ENCODE data around the gene RAB10. TPM values are rescaled to one million over a fixed set of nuclear protein-coding genes. Genes with fewer than 3 reads are reported as not detected.

Gene RAB10
- total and polyA plus RNA-seq, 2 experiments from 2014 or later = 102 to 143 TPM

DNA sequence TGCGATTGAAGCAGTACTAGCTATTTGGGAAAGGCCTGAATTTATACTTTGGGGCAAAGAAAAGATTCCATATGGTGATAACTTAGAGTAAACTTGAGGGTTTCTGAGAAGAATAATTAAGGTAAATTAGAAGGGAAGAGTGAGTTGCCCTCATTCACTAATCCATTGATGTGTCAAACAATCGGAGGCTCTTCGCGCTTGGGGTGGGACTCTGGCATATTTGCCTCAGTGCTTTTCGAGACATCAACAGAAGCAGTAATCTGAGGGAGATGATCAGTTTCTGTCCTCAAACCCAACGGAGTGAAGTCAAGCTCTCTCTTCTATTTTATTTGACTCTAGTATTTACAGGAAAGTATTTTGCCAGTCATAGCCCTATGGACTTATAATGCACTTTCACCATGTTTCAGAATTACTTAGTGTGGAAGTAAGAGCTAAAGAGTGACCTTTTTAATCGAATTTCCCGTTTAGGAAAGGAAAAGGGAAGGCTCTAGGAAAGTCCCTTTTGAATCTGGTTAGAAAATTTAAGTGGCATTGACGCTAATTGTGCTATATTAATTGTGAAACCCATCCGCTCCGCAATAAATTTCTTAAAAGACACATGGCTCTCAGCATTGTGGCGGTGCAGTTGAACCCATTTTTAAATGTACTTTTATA, 1.3 kb downstream of the RAB10 start:
- Histone ChIP-seq H3K27ac (ENCODE audit: low read depth) (peak overlapping the region; percentile 99; the same call in 1 of the 2 replicates), H3F3A (replicated peaks; ENCODE audit: low read depth) (peaks cover 3% of the 10 kb centered on the region; the same call in 1 of the 2 replicates), H3K27me3 (ENCODE audit: insufficient read depth) (peaks cover 3% of the 10 kb centered on the region; the same call in 1 of the 2 replicates), H3K4me2 (peak overlapping the region; percentile 92), H3K4me3 (peak overlapping the region; percentile 84), H3K4me1 (ENCODE audit: insufficient read depth) (peaks cover 14% of the 10 kb centered on the region), H3K36me3 (ENCODE audit: insufficient read depth) (no peaks in the 10 kb centered on the region), H3K9me2 (ENCODE audit: insufficient read depth) (no peaks in the 10 kb centered on the region), H2AFZ (no peak overlapping the region), H4K20me1 (replicated peaks; ENCODE audit: insufficient read depth) (peaks cover 51% of the 10 kb centered on the region), H3K79me2 (replicated peaks; ENCODE audit: insufficient read depth) (peaks cover 61% of the 10 kb centered on the region)
- Mint-ChIP-seq H3K4me1 (peaks cover 11% of the 10 kb centered on the region), H3K9me3 (peaks cover 4% of the 10 kb centered on the region; the same call in 1 of the 3 replicates), H3K4me3 (peak overlapping the region; percentile 94), H3K36me3 (ENCODE audit: low read depth) (peaks cover 30% of the 10 kb centered on the region), H3K27ac (peak overlapping the region; percentile 95), H3K27me3 (ENCODE audit: insufficient read depth, low read depth, poor library complexity) (peaks cover 5% of the 10 kb centered on the region)
- DNase-seq (ENCODE audit: low spot score) (no peak), ATAC-seq (no peak)
- TF ChIP-seq EZH2 (IDR thresholded peaks at IDR 0.05; ENCODE audit: low read depth, unreplicated experiment) (no peak), ZNF114 (CRISPR knock-in tag; IDR thresholded peaks at IDR 0.05) (no peak), POLR2AphosphoS5 (IDR thresholded peaks at IDR 0.05; ENCODE audit: low read depth) (no peak), NANOG (IDR thresholded peaks at IDR 0.05; ENCODE audit: borderline replicate concordance) (no peak)
- TF ChIP-seq, protein P1, sequence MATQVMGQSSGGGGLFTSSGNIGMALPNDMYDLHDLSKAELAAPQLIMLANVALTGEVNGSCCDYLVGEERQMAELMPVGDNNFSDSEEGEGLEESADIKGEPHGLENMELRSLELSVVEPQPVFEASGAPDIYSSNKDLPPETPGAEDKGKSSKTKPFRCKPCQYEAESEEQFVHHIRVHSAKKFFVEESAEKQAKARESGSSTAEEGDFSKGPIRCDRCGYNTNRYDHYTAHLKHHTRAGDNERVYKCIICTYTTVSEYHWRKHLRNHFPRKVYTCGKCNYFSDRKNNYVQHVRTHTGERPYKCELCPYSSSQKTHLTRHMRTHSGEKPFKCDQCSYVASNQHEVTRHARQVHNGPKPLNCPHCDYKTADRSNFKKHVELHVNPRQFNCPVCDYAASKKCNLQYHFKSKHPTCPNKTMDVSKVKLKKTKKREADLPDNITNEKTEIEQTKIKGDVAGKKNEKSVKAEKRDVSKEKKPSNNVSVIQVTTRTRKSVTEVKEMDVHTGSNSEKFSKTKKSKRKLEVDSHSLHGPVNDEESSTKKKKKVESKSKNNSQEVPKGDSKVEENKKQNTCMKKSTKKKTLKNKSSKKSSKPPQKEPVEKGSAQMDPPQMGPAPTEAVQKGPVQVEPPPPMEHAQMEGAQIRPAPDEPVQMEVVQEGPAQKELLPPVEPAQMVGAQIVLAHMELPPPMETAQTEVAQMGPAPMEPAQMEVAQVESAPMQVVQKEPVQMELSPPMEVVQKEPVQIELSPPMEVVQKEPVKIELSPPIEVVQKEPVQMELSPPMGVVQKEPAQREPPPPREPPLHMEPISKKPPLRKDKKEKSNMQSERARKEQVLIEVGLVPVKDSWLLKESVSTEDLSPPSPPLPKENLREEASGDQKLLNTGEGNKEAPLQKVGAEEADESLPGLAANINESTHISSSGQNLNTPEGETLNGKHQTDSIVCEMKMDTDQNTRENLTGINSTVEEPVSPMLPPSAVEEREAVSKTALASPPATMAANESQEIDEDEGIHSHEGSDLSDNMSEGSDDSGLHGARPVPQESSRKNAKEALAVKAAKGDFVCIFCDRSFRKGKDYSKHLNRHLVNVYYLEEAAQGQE (IDR thresholded peaks at IDR 0.05; ENCODE audit: unreplicated experiment) = no peak

DNA sequence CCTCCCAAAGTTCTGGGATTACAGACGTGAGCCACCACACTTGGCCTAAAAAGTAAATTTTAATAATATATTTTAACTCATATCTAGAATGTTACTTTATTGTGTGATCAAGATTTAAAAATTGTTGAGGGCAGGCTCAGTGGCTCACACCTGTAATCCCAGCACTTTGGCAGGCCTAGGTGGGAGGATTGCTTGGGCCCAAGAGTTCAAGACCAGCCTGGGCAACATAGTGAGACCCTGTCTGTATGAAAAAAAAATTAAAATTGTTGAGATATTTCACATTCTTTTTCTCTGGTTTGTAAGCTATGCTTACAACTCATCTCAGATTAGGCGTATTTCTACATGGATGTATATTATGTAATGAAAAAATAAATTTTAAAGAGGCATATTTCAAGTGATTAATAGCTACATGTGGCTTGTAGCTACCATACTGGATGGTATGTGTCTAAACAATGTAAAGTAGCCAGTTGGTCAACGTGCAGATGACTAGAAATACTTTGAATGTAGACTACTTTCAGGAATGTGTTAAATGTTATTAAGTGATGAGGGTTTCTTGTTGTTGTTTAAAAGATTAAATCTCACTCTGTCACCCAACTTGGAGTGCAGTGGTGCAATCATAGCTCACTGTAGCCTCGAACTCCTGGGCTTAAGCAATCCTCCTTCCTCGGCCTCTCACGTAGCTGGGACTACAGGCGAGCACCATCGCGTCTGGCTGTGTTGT, 5.9 kb downstream of the RAB10 start:
- Mint-ChIP-seq H3K4me1 (peaks cover 26% of the 10 kb centered on the region), H3K27ac (no peak overlapping the region), H3K4me3 (no peak overlapping the region), H3K27me3 (ENCODE audit: insufficient read depth, low read depth, poor library complexity) (peaks cover 4% of the 10 kb centered on the region), H3K36me3 (ENCODE audit: low read depth) (peaks cover 37% of the 10 kb centered on the region), H3K9me3 (peaks cover under 1% of the 10 kb centered on the region; the same call in 1 of the 3 replicates)
- no peak overlapping the region for H2AFZ ChIP-seq
- H3K27me3 ChIP-seq (ENCODE audit: insufficient read depth) = no peaks in the 10 kb centered on the region
- no peak overlapping the region for H3K4me2 ChIP-seq
- no peaks in the 10 kb centered on the region for H3K9me2 ChIP-seq (ENCODE audit: insufficient read depth)
- peaks cover 100% of the 10 kb centered on the region for H3K79me2 ChIP-seq (replicated peaks; ENCODE audit: insufficient read depth)
- DNase-seq (ENCODE audit: low spot score) (no peak), ATAC-seq (no peak)
- H3K36me3 ChIP-seq (ENCODE audit: insufficient read depth) = no peaks in the 10 kb centered on the region
- peaks cover 83% of the 10 kb centered on the region for H4K20me1 ChIP-seq (replicated peaks; ENCODE audit: insufficient read depth)
- no peak overlapping the region; the same call in 1 of the 2 replicates for H3K27ac ChIP-seq (ENCODE audit: low read depth)
- no peaks in the 10 kb centered on the region; the same call in 1 of the 2 replicates for H3F3A ChIP-seq (replicated peaks; ENCODE audit: low read depth)
- H3K4me3 ChIP-seq = no peak overlapping the region
- H3K4me1 ChIP-seq (ENCODE audit: insufficient read depth) = peaks cover 24% of the 10 kb centered on the region
- TF ChIP-seq POLR2AphosphoS5 (IDR thresholded peaks at IDR 0.05; ENCODE audit: low read depth) (no peak), JUNB (IDR thresholded peaks at IDR 0.05; ENCODE audit: unreplicated experiment) (no peak), STAT1 (IDR thresholded peaks at IDR 0.05; ENCODE audit: unreplicated experiment) (no peak), EZH2 (IDR thresholded peaks at IDR 0.05; ENCODE audit: low read depth, unreplicated experiment) (no peak), CREB1 (CRISPR knock-in tag; IDR thresholded peaks at IDR 0.05; ENCODE audit: low read depth) (no peak), NANOG (IDR thresholded peaks at IDR 0.05; ENCODE audit: borderline replicate concordance) (no peak), ZNF114 (CRISPR knock-in tag; IDR thresholded peaks at IDR 0.05) (no peak)
- TF ChIP-seq, protein P2, sequence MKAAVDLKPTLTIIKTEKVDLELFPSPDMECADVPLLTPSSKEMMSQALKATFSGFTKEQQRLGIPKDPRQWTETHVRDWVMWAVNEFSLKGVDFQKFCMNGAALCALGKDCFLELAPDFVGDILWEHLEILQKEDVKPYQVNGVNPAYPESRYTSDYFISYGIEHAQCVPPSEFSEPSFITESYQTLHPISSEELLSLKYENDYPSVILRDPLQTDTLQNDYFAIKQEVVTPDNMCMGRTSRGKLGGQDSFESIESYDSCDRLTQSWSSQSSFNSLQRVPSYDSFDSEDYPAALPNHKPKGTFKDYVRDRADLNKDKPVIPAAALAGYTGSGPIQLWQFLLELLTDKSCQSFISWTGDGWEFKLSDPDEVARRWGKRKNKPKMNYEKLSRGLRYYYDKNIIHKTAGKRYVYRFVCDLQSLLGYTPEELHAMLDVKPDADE (IDR thresholded peaks at IDR 0.05) = no peak

Measured in GM23338 (cell line).